Measurements from ENCODE around the gene SLC6A9. TPM values are rescaled to one million over a fixed set of nuclear protein-coding genes. Genes with fewer than 3 reads are reported as not detected.

SLC6A9 gene
- total and polyA plus RNA-seq, 8 donors = 1.1 to 40.8 (median 2.3) TPM; not detected in 1

GRCh38 chr1:43978264-43978550 lies 53.1 kb downstream of the SLC6A9 start:
- Histone ChIP-seq H3K27ac (peak overlapping the region in 1 of 5 donors; percentile 70), H3K4me3 (peak overlapping the region in 2 of 4 donors; percentile 53 to 55), H3K9me3 (no peaks in the 10 kb centered on the region), H3K4me1 (peaks cover 52 to 71% (median 65%) of the 10 kb centered on the region in 4 donors), H3K27me3 (no peaks in the 10 kb centered on the region), H3K36me3 (peaks cover 10 to 45% (median 24%) of the 10 kb centered on the region in 4 donors)
- DNase-seq = no peak
- intact Hi-C loops (cut with DNase I; ENCODE audit: low total_unique reads) = no loop called here
- 45 to 59% (median 52%) methylated on average over 5 of the region's 5 CpGs for WGBS, 5 donors
- TF ChIP-seq POLR2AphosphoS5 (IDR thresholded peaks at IDR 0.05) = no peak
- no peak for TF ChIP-seq EP300 (IDR thresholded peaks at IDR 0.05)
- no peak for TF ChIP-seq CTCF (IDR thresholded peaks at IDR 0.05)
- no peak for TF ChIP-seq POLR2A (IDR thresholded peaks at IDR 0.05)

GRCh38 chr1:43977376-43978263 lies 53.6 kb downstream of the SLC6A9 start:
- 81 to 86% (median 82%) methylated on average over 9 of the region's 9 CpGs for WGBS, 5 donors
- H3K4me1 ChIP-seq = peaks cover 52 to 71% (median 65%) of the 10 kb centered on the region in 4 donors

DNA sequence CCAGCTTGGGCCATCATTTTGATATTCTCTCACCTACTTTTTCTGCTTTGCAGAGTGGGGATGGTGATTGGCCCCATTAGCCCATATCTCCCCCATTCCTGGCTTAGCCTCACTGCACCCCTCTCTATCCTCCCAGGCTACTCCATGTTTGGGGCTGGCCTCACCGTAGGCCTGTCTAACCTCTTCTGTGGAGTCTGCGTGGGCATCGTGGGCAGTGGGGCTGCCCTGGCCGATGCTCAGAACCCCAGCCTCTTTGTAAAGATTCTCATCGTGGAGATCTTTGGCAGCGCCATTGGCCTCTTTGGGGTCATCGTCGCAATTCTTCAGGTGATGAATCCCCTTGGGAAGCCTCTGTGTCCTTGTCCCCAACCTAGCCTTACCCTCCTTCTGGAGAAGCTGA lies 54.4 kb downstream of the SLC6A9 start:
- 87 to 96% (median 89%) methylated on average over 8 of the region's 8 CpGs for WGBS, 5 donors
- Histone ChIP-seq H3K36me3 (peaks cover 13 to 47% (median 34%) of the 10 kb centered on the region in 4 donors), H3K27me3 (no peaks in the 10 kb centered on the region), H3K4me1 (peaks cover 52 to 72% (median 65%) of the 10 kb centered on the region in 4 donors), H3K27ac (no peak overlapping the region), H3K4me3 (peak overlapping the region in 2 of 4 donors; percentile 72 to 84), H3K9me3 (no peaks in the 10 kb centered on the region)
- intact Hi-C loops (cut with DNase I; ENCODE audit: low total_unique reads) = no loop called here
- DNase-seq = no peak
- no peak for TF ChIP-seq CTCF (IDR thresholded peaks at IDR 0.05)
- TF ChIP-seq EP300 (IDR thresholded peaks at IDR 0.05) = no peak
- TF ChIP-seq POLR2A (IDR thresholded peaks at IDR 0.05) = no peak
- TF ChIP-seq POLR2AphosphoS5 (IDR thresholded peaks at IDR 0.05) = no peak

More at GRCh38 chr1:43977376-43978263, 53.6 kb downstream of the SLC6A9 start:
- Histone ChIP-seq H3K4me3 (peak overlapping the region in 1 of 4 donors; percentile 72), H3K9me3 (no peaks in the 10 kb centered on the region), H3K27me3 (no peaks in the 10 kb centered on the region), H3K27ac (peak overlapping the region in 1 of 5 donors; percentile 70), H3K36me3 (peaks cover 12 to 45% (median 26%) of the 10 kb centered on the region in 4 donors)
- TF ChIP-seq EP300 (IDR thresholded peaks at IDR 0.05) = no peak
- TF ChIP-seq CTCF (IDR thresholded peaks at IDR 0.05) = no peak
- TF ChIP-seq POLR2AphosphoS5 (IDR thresholded peaks at IDR 0.05) = no peak
- TF ChIP-seq POLR2A (IDR thresholded peaks at IDR 0.05) = no peak
- intact Hi-C loops (cut with DNase I; ENCODE audit: low total_unique reads) = no loop called here
- no peak for DNase-seq

DNA sequence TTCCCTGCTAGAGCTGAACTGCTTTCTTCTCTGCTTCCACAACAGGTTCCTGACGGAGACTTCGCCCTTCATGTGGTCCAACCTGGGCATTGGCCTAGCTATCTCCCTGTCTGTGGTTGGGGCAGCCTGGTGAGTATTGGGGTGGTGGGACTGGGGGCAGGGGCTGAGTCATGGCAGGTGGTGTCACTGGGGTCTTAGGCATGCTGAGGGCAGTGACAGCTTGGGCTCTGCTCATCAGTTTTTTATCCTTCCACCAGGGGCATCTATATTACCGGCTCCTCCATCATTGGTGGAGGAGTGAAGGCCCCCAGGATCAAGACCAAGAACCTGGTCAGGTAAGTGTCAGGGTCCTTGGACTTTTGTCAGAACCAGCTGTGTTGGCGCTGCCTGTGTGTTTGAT lies 55.2 kb downstream of the SLC6A9 start:
- H3K4me1 ChIP-seq = peaks cover 51 to 73% (median 65%) of the 10 kb centered on the region in 4 donors
- peak overlapping the region in 4 of 5 donors; percentile 90 to 97 (median 95) for H3K27ac ChIP-seq
- no peaks in the 10 kb centered on the region for H3K9me3 ChIP-seq
- intact Hi-C loops (cut with DNase I; ENCODE audit: low total_unique reads) = no loop called here
- peaks cover 13 to 49% (median 39%) of the 10 kb centered on the region in 4 donors for H3K36me3 ChIP-seq
- 60 to 71% (median 69%) methylated on average over 4 of the region's 4 CpGs for WGBS, 5 donors
- DNase-seq = no peak
- peak overlapping the region; percentile 63 to 84 (median 76) for H3K4me3 ChIP-seq
- no peak for TF ChIP-seq CTCF (IDR thresholded peaks at IDR 0.05)
- no peak for TF ChIP-seq EP300 (IDR thresholded peaks at IDR 0.05)
- TF ChIP-seq POLR2A (IDR thresholded peaks at IDR 0.05) = no peak
- no peak for TF ChIP-seq POLR2AphosphoS5 (IDR thresholded peaks at IDR 0.05)
- no peaks in the 10 kb centered on the region for H3K27me3 ChIP-seq
